ENCODE results near the gene ATF7IP2. TPM values are rescaled to one million over a fixed set of nuclear protein-coding genes. Genes with fewer than 3 reads are reported as not detected.

The ATF7IP2 gene
- total and polyA plus RNA-seq, 9 of the 15 experiments (the other 6 are each of a cell fraction or from before 2014, with no cell fraction given): 131 to 515 (median 196) TPM

DNA sequence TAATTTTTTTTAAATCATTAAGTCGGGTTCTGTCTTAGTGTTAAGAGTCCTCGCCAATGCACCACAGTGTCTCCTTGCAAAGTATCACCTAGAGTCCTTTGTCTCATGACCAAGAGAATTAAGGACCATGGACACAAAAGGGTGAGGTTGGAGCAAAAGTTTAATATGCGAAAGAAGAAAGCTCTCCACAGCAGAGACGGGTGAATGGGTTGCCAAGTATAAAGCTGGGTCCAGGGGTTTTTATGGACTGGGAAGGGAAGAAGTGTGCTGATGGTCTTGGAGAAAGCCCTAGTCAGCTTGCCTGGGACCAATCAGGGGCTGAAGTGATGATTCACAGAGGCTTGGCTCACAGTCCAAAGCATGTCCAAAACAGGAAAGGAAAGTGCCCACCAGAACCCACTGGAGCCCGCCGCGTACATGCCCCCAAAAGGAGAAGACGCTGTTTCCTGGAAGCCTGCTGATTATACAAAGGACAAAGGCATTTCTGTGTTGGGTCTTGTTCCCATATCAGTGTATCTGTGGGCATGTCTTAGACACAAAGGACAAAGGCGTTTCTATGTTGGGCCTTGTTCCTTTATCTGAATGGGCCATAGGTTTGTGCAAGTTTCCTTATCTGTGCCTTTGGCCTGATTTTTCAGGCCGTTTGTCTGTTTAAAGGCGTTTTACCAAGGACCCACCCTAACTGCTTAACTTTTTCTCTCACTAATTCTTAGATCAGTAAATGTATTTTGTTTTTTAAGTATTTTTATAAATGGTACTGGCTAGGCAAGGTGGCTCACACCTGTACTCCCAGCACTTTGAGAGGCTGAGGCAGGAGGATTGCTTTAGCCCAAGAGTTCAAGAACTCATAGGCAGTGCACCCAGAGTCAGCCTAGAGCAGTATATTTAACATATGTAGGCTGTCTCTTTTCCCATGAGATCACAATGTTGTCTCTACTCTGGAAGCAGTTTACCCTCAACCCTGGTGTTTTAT, 28.7 kb upstream of the ATF7IP2 start (continued):
- TF ChIP-seq, protein P1, sequence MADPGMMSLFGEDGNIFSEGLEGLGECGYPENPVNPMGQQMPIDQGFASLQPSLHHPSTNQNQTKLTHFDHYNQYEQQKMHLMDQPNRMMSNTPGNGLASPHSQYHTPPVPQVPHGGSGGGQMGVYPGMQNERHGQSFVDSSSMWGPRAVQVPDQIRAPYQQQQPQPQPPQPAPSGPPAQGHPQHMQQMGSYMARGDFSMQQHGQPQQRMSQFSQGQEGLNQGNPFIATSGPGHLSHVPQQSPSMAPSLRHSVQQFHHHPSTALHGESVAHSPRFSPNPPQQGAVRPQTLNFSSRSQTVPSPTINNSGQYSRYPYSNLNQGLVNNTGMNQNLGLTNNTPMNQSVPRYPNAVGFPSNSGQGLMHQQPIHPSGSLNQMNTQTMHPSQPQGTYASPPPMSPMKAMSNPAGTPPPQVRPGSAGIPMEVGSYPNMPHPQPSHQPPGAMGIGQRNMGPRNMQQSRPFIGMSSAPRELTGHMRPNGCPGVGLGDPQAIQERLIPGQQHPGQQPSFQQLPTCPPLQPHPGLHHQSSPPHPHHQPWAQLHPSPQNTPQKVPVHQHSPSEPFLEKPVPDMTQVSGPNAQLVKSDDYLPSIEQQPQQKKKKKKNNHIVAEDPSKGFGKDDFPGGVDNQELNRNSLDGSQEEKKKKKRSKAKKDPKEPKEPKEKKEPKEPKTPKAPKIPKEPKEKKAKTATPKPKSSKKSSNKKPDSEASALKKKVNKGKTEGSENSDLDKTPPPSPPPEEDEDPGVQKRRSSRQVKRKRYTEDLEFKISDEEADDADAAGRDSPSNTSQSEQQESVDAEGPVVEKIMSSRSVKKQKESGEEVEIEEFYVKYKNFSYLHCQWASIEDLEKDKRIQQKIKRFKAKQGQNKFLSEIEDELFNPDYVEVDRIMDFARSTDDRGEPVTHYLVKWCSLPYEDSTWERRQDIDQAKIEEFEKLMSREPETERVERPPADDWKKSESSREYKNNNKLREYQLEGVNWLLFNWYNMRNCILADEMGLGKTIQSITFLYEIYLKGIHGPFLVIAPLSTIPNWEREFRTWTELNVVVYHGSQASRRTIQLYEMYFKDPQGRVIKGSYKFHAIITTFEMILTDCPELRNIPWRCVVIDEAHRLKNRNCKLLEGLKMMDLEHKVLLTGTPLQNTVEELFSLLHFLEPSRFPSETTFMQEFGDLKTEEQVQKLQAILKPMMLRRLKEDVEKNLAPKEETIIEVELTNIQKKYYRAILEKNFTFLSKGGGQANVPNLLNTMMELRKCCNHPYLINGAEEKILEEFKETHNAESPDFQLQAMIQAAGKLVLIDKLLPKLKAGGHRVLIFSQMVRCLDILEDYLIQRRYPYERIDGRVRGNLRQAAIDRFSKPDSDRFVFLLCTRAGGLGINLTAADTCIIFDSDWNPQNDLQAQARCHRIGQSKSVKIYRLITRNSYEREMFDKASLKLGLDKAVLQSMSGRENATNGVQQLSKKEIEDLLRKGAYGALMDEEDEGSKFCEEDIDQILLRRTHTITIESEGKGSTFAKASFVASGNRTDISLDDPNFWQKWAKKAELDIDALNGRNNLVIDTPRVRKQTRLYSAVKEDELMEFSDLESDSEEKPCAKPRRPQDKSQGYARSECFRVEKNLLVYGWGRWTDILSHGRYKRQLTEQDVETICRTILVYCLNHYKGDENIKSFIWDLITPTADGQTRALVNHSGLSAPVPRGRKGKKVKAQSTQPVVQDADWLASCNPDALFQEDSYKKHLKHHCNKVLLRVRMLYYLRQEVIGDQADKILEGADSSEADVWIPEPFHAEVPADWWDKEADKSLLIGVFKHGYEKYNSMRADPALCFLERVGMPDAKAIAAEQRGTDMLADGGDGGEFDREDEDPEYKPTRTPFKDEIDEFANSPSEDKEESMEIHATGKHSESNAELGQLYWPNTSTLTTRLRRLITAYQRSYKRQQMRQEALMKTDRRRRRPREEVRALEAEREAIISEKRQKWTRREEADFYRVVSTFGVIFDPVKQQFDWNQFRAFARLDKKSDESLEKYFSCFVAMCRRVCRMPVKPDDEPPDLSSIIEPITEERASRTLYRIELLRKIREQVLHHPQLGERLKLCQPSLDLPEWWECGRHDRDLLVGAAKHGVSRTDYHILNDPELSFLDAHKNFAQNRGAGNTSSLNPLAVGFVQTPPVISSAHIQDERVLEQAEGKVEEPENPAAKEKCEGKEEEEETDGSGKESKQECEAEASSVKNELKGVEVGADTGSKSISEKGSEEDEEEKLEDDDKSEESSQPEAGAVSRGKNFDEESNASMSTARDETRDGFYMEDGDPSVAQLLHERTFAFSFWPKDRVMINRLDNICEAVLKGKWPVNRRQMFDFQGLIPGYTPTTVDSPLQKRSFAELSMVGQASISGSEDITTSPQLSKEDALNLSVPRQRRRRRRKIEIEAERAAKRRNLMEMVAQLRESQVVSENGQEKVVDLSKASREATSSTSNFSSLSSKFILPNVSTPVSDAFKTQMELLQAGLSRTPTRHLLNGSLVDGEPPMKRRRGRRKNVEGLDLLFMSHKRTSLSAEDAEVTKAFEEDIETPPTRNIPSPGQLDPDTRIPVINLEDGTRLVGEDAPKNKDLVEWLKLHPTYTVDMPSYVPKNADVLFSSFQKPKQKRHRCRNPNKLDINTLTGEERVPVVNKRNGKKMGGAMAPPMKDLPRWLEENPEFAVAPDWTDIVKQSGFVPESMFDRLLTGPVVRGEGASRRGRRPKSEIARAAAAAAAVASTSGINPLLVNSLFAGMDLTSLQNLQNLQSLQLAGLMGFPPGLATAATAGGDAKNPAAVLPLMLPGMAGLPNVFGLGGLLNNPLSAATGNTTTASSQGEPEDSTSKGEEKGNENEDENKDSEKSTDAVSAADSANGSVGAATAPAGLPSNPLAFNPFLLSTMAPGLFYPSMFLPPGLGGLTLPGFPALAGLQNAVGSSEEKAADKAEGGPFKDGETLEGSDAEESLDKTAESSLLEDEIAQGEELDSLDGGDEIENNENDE (IDR thresholded peaks at IDR 0.05; ENCODE audit: low read depth, low read length): no peak
- TF ChIP-seq TAF7 (tag; IDR thresholded peaks at IDR 0.05) (no peak), KLF10 (CRISPR knock-in tag; IDR thresholded peaks at IDR 0.05) (no peak), L3MBTL2 (IDR thresholded peaks at IDR 0.05) (no peak), ILK (tag; IDR thresholded peaks at IDR 0.05; ENCODE audit: borderline replicate concordance, low read depth) (no peak), BCL6 (CRISPR knock-in tag; IDR thresholded peaks at IDR 0.05) (peak; percentile 51; the same call in 1 of the 2 replicates), ZNF644 (tag; IDR thresholded peaks at IDR 0.05; ENCODE audit: low read depth) (peak; percentile 85; the same call in 1 of the 2 replicates), MYC (IDR thresholded peaks at IDR 0.05; ENCODE audit: low read depth, low read length) (no peak), MYC (CRISPR knock-in tag; IDR thresholded peaks at IDR 0.05; ENCODE audit: borderline replicate concordance, low read depth) (no peak), ZNF77 (CRISPR knock-in tag; IDR thresholded peaks at IDR 0.05) (no peak), ZNF165 (CRISPR knock-in tag; IDR thresholded peaks at IDR 0.05; ENCODE audit: borderline replicate concordance) (0 out of 2 replicates have a peak, but pooled peaks have one; percentile 20)
- TF ChIP-seq, protein P2, sequence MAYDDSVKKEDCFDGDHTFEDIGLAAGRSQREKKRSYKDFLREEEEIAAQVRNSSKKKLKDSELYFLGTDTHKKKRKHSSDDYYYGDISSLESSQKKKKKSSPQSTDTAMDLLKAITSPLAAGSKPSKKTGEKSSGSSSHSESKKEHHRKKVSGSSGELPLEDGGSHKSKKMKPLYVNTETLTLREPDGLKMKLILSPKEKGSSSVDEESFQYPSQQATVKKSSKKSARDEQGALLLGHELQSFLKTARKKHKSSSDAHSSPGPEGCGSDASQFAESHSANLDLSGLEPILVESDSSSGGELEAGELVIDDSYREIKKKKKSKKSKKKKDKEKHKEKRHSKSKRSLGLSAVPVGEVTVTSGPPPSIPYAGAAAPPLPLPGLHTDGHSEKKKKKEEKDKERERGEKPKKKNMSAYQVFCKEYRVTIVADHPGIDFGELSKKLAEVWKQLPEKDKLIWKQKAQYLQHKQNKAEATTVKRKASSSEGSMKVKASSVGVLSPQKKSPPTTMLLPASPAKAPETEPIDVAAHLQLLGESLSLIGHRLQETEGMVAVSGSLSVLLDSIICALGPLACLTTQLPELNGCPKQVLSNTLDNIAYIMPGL (CRISPR knock-in tag; IDR thresholded peaks at IDR 0.05): no peak
